Peyer's patch (tissue), 4 donors: Measurements from ENCODE around the gene DVL2. TPM values are rescaled to one million over a fixed set of nuclear protein-coding genes. Genes with fewer than 3 reads are reported as not detected.
A peak's percentile ranks its signal among the peaks of the same experiment; 100 is the strongest.
"Not testable (repeated sequence)": the region's sequence is repeated elsewhere in the genome, so short reads cannot be mapped to it uniquely, and the experiment has no call there.

Experiments
- DNase-seq, 3 donors: peaks; one replicate each; pipeline ENCODE4 v3.0.0-alpha.2; 2017 to 2019
- H3K27ac ChIP-seq, 4 donors: fragments of 200-600 bp; sonication (generic); one replicate each; pipeline ENCODE4 v1.5.1; 2016 to 2019
- H3K27me3 ChIP-seq, 2 donors: fragments of 200-600 bp; sonication (generic); one replicate each; pipeline ENCODE4 v1.5.1; 2019
- H3K36me3 ChIP-seq, 3 donors: fragments of 200-600 bp; sonication (generic); one replicate each; pipeline ENCODE4 v1.5.1; 2016 to 2019
- H3K4me1 ChIP-seq, 4 donors: fragments of 200-600 bp; sonication (generic); one replicate each; pipeline ENCODE4 v1.5.1; 2016 to 2019
- H3K4me3 ChIP-seq, 4 donors: fragments of 200-600 bp; sonication (generic); 1 replicate in 3 of 4; 2 replicates in 1 of 4; pipeline ENCODE4 v1.5.1; 2016 to 2019; ENCODE audit warnings: mild to moderate bottlenecking in 1 of 4
- H3K9me3 ChIP-seq, 4 donors: fragments of 200-600 bp; sonication (generic); one replicate each; pipeline ENCODE4 v1.5.1; 2016 to 2019; ENCODE audit warnings: mild to moderate bottlenecking in 1 of 4
- CTCF ChIP-seq, 6 experiments: fragments of 450-650 bp in 4 of 6; fragments of 200-600 bp in 2 of 6; sonication (generic) in 1 of 6; IDR thresholded peaks; one replicate each; pipeline ENCODE4 v1.5.1; 2017 to 2019; ENCODE audit warnings: antibody characterized with exemption in 6 of 6, mild to moderate bottlenecking in 3 of 6, moderate library complexity in 1 of 6
- POLR2A ChIP-seq, 2 donors: fragments of 450-650 bp; IDR thresholded peaks; one replicate each; pipeline ENCODE4 v1.5.1; 2017; ENCODE audit warnings: antibody characterized with exemption in 2 of 2, mild to moderate bottlenecking in 2 of 2, moderate library complexity in 2 of 2
- total RNA-seq, 4 donors: library from RNA; depleted of rRNA; stranded (reverse); fragments of >200 nt; gene quantifications; one replicate each; pipeline ENCODE4 v1.1.0, GENCODE V29; 2016

Gene DVL2
- total RNA-seq, 4 donors from 2014 or later: 42.1 to 61.9 (median 50.1) TPM

DNA sequence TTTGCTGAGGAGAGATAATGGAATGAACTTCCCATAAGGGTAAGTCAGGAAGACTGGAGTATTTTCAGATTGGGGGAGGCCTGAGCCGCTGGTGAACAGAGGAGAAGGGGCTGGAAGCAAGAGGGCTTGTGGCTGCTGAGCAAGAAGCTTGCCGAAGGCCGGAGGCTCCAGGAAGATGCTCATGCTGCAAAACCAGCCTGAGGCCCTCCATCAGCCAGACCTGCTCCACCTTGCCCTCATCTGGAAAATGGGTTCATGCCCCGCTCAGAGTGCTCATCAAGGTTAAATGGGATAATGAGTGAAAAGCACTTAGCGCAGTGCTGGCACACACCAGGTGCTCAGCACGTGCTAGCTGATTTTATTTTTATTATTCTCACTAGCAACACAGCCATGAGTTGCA, 49.7 kb downstream of the DVL2 start:
- no peaks in the 10 kb centered on the region for H3K4me1 ChIP-seq
- H3K27ac ChIP-seq: no peak overlapping the region
- no peak for DNase-seq
- no peak overlapping the region for H3K4me3 ChIP-seq
- TF ChIP-seq CTCF (IDR thresholded peaks at IDR 0.05) (no peak), POLR2A (IDR thresholded peaks at IDR 0.05) (no peak)
- H3K27me3 ChIP-seq: no peaks in the 10 kb centered on the region
- H3K36me3 ChIP-seq: no peaks in the 10 kb centered on the region
- no peaks in the 10 kb centered on the region for H3K9me3 ChIP-seq

- no peaks in the 10 kb centered on the region for H3K9me3 ChIP-seq
- H3K36me3 ChIP-seq: no peaks in the 10 kb centered on the region
- H3K27ac ChIP-seq: no peak overlapping the region
- no peak for TF ChIP-seq POLR2A (IDR thresholded peaks at IDR 0.05)
- DNase-seq: peak in 1 of 3 donors; percentile 71
- H3K4me1 ChIP-seq: no peaks in the 10 kb centered on the region
- H3K27me3 ChIP-seq: no peaks in the 10 kb centered on the region
- no peak overlapping the region for H3K4me3 ChIP-seq
Measured at GRCh38 chr17:7184091-7184488, 50.2 kb downstream of the DVL2 start.

DNA sequence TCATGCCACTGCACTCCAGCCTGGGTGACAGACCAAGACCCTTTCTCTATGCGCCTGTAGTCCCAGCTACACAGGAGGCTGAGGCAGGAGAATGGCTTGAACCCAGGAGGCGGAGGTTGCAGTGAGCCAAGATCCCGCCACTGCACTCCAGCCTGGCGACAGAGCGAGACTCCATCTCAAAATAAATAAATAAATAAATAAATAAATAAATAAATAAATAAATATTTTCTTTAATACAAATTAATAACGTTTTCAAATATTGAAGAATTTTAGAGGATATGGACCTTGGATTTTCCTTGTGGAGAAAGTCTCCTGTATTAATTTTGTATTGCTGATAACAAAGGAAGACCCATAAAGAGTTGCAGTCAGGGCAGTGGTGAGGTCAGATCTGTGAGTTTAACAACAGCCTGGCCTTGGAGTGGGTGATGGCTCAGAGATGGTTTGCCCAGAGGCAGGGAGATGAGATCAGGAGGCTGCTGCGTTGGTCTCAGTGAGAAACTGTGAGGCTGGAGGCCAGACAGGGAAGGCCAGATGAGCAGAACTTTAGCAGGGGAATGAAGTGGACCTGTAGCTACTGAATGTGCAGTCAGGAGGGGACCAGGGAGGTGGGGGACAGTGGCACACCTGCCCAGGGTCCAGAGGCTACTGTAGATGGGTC, 50.8 kb downstream of the DVL2 start:
- H3K4me1 ChIP-seq: no peaks in the 10 kb centered on the region
- no peak for TF ChIP-seq CTCF (IDR thresholded peaks at IDR 0.05)
- TF ChIP-seq POLR2A (IDR thresholded peaks at IDR 0.05): no peak
- H3K27ac ChIP-seq: no peak overlapping the region
- H3K4me3 ChIP-seq: no peak overlapping the region
- DNase-seq: no peak
- H3K9me3 ChIP-seq: no peaks in the 10 kb centered on the region
- no peaks in the 10 kb centered on the region for H3K27me3 ChIP-seq
- H3K36me3 ChIP-seq: no peaks in the 10 kb centered on the region

GRCh38 chr17:7182101-7182500, 52.2 kb downstream of the DVL2 start:
- not testable (repeated sequence) for H3K9me3 ChIP-seq, H3K36me3 ChIP-seq, DNase-seq, H3K4me3 ChIP-seq, H3K27ac ChIP-seq, H3K27me3 ChIP-seq
- peaks cover 0 to 12% (median 9%) of the 10 kb centered on the region in 4 donors for H3K4me1 ChIP-seq

DNA sequence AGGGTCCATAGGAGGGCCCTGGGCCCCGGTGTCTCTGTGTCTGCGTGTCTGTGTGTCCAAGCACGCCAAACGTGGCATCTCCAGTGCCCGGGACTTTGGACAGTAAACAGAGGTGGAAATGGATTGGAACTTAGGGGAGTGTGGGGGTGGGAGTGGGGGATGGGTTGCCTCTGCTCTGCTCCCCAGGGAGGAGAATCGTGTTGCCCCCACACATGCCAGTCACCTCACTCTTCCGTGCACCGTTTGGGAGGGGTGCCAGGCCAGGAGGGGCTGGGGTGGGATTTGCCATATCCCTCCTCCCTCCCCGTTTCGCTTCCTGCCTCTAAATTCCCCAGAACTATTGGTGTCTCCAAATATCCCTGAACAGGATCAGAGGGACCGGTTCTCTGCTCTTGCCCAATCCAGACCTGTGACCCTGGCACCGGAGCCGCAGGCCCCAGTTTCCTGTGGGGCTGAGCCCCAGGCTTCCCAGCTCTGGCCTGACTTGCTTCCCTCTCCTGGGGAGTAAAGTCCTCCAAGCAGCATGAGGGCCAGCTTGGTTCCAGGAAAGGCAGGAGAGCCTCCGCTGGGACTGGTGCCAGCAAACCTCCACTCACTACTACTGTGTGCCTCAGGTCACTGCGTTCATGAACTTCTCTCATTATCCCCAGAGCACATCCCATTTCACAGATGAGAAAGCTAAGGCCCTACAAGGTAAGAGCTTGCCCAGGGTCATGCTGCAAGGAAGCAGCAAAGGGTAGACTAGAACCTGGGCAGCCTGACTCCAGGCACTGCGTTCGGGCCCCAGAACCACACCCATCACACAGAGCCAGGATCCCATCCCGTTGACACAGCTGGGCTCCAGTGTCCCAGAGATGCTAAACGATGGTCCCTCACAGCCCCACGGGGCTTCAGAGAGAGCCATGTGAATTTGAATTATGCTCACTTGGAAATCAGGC, 54.7 kb downstream of the DVL2 start, which contains the start of gene ASGR1:
Gene ASGR1, minus strand, starts transcription at position 54 of the 938 bp plus-strand sequence. CDS start 807 bp downstream, outside the sequence.
- H3K27ac ChIP-seq: no peak within 1 kb of the TSS
- H3K4me1 ChIP-seq: peaks cover 0 to 16% (median 10%) of the 10 kb centered on the region in 4 donors
- TF ChIP-seq CTCF (IDR thresholded peaks at IDR 0.05) (no peak), POLR2A (IDR thresholded peaks at IDR 0.05) (no peak)
- H3K36me3 ChIP-seq: no peaks in the 10 kb centered on the region
- no peak for DNase-seq
- H3K27me3 ChIP-seq: no peaks in the 10 kb centered on the region
- H3K9me3 ChIP-seq: no peaks in the 10 kb centered on the region
- peak within 1 kb of the TSS in 1 of 4 donors; percentile 43 for H3K4me3 ChIP-seq

DNA sequence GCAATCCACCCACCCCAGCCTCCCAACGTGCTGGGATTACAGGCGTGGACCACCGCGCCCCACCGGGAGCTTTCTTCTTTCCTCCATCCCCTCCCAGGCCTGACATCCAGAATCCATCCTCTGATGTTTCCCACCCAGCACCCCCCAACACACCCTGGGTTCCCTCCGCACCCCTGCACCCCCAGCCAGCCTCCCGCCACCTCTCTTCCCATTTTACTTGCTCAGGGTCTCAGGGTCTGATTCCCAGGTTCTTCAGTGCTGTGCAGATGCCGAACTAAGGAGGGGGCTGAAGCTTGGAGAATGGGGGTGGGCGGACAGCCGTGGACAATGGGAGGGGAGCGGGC, 55.4 kb downstream of the DVL2 start:
- Histone ChIP-seq H3K27ac (no peak overlapping the region), H3K27me3 (no peaks in the 10 kb centered on the region), H3K4me1 (peaks cover 0 to 21% (median 12%) of the 10 kb centered on the region in 4 donors), H3K9me3 (no peaks in the 10 kb centered on the region), H3K4me3 (peak overlapping the region in 1 of 4 donors; percentile 21), H3K36me3 (no peaks in the 10 kb centered on the region)
- TF ChIP-seq CTCF (IDR thresholded peaks at IDR 0.05): no peak
- TF ChIP-seq POLR2A (IDR thresholded peaks at IDR 0.05): no peak
- DNase-seq: no peak
